Retinal pigment epithelial cell (primary cell): ENCODE data around the gene SDK1.

Source experiments
- DNase-seq: peaks from one replicate; pipeline ENCODE4 v3.0.0-alpha.2; 2010; ENCODE audit warnings: low read depth
- H3K4me3 ChIP-seq: 2 replicates; pipeline ENCODE4 v1.5.1; 2011; ENCODE audit warnings: mild to moderate bottlenecking, low read length, control low read depth, moderate library complexity
- CTCF ChIP-seq: conservative IDR thresholded peaks from 2 replicates; pipeline ENCODE4 v1.5.1; 2011; ENCODE audit warnings: low read depth, low read length, control low read depth, inconsistent platforms

SDK1 gene

GRCh38 chr7:4204513-4205165 is 903.6 kb downstream of the SDK1 start:
- H3K4me3 ChIP-seq: no peak overlapping the region
- DNase-seq: no peak

GRCh38 chr7:4205828-4206227 is 904.8 kb downstream of the SDK1 start:
- DNase-seq: no peak
- TF ChIP-seq CTCF: no peak
- H3K4me3 ChIP-seq: no peak overlapping the region

More at GRCh38 chr7:4204513-4205165, 903.6 kb downstream of the SDK1 start:
- no peak for TF ChIP-seq CTCF

GRCh38 chr7:4207011-4207410 is 906.0 kb downstream of the SDK1 start:
- DNase-seq: no peak
- H3K4me3 ChIP-seq: no peak overlapping the region
- TF ChIP-seq CTCF: no peak

- no peak for TF ChIP-seq CTCF
- no peak for DNase-seq
- no peak overlapping the region for H3K4me3 ChIP-seq
Observed at GRCh38 chr7:4208086-4208485, 907.0 kb downstream of the SDK1 start.

GRCh38 chr7:4208586-4208985 is 907.5 kb downstream of the SDK1 start:
- DNase-seq: no peak
- no peak for TF ChIP-seq CTCF
- no peak overlapping the region for H3K4me3 ChIP-seq

- TF ChIP-seq CTCF: no peak
- DNase-seq: no peak
- no peak overlapping the region for H3K4me3 ChIP-seq
Observed at GRCh38 chr7:4209126-4209525, 908.1 kb downstream of the SDK1 start.

- DNase-seq: no peak
- no peak overlapping the region for H3K4me3 ChIP-seq
- TF ChIP-seq CTCF: no peak
Observed at GRCh38 chr7:4209966-4210365, 908.9 kb downstream of the SDK1 start.
